Tibial nerve (tissue), 3 donors: ENCODE results near the gene TCF12.

ENCODE experiments used
- EP300 ChIP-seq, 2 donors: sonication (generic); formaldehyde crosslinking; IDR thresholded peaks; one replicate each; pipeline ENCODE4 v1.6.1; 2017; ENCODE audit warnings: antibody characterized with exemption in 2 of 2, mild to moderate bottlenecking in 1 of 2
- POLR2A ChIP-seq, 2 donors: fragments of 450-650 bp; IDR thresholded peaks; one replicate each; pipeline ENCODE4 v1.6.1; 2017; ENCODE audit warnings: antibody characterized with exemption in 2 of 2, mild to moderate bottlenecking in 2 of 2, moderate library complexity in 2 of 2

- TF ChIP-seq EP300 (IDR thresholded peaks at IDR 0.05) (no peak), POLR2A (IDR thresholded peaks at IDR 0.05) (no peak)
These were observed 1.3 kb downstream of the TCF12 start for GRCh38 chr15:56919609-56920366.
